Hepatocyte (in vitro differentiated cells): Measurements from ENCODE around the gene TEX22. TPM values are rescaled to one million over a fixed set of nuclear protein-coding genes. Genes with fewer than 3 reads are reported as not detected.

Experiments used
- DNase-seq: peaks from one replicate; pipeline ENCODE4 v3.0.0-alpha.2; 2016; ENCODE audit warnings: low spot score
- H2AFZ ChIP-seq: fragments of 200-600 bp; sonication (generic); 2 replicates; pipeline ENCODE4 v1.6.0; 2016; ENCODE audit warnings: antibody characterized with exemption, mild to moderate bottlenecking
- H3K27ac ChIP-seq: fragments of 200-600 bp; sonication (generic); 2 replicates; pipeline ENCODE4 v1.5.1; 2016; ENCODE audit warnings: mild to moderate bottlenecking
- H3K27me3 ChIP-seq: fragments of 200-600 bp; sonication (generic); 2 replicates; pipeline ENCODE4 v1.6.1; 2016
- H3K36me3 ChIP-seq: fragments of 200-600 bp; sonication (generic); replicated peaks from 2 replicates; pipeline ENCODE4 v1.5.1; 2016; ENCODE audit warnings: low read depth; ENCODE audit not compliant: insufficient read depth
- H3K4me1 ChIP-seq: fragments of 200-600 bp; sonication (generic); 2 replicates; pipeline ENCODE4 v1.5.1; 2016; ENCODE audit warnings: mild to moderate bottlenecking, moderate library complexity; ENCODE audit not compliant: insufficient read depth
- H3K4me2 ChIP-seq: fragments of 200-600 bp; sonication (generic); 2 replicates; pipeline ENCODE4 v1.6.0; 2016
- H3K4me3 ChIP-seq: fragments of 200-600 bp; sonication (generic); 2 replicates; pipeline ENCODE4 v1.5.1; 2016; ENCODE audit warnings: mild to moderate bottlenecking
- H3K79me2 ChIP-seq: fragments of 200-600 bp; sonication (generic); 2 replicates; pipeline ENCODE4 v1.6.0; 2017; ENCODE audit warnings: mild to moderate bottlenecking
- H3K9me2 ChIP-seq: fragments of 200-600 bp; sonication (generic); replicated peaks from 2 replicates; pipeline ENCODE4 v1.6.0; 2017; ENCODE audit warnings: mild to moderate bottlenecking; ENCODE audit not compliant: insufficient read depth
- H3K9me3 ChIP-seq: fragments of 200-600 bp; sonication (generic); 2 replicates; pipeline ENCODE4 v1.5.1; 2016; ENCODE audit warnings: low read depth, mild to moderate bottlenecking
- H4K20me1 ChIP-seq: fragments of 200-600 bp; sonication (generic); 2 replicates; pipeline ENCODE4 v1.6.0; 2016; ENCODE audit warnings: mild to moderate bottlenecking; ENCODE audit not compliant: insufficient read depth, poor library complexity, severe bottlenecking
- CTCF ChIP-seq: fragments of 200-600 bp; sonication (generic); IDR thresholded peaks from 2 replicates; pipeline ENCODE4 v1.5.1; 2016; ENCODE audit warnings: antibody characterized with exemption, mild to moderate bottlenecking; ENCODE audit not compliant: poor library complexity
- EZH2 ChIP-seq: fragments of 200-600 bp; sonication (generic); IDR thresholded peaks from 2 replicates; pipeline ENCODE4 v1.6.1; 2016; ENCODE audit warnings: antibody characterized with exemption, mild to moderate bottlenecking, borderline replicate concordance
- EZH2phosphoT487 ChIP-seq: fragments of 200-600 bp; sonication (generic); IDR thresholded peaks from one replicate; pipeline ENCODE4 v1.6.1; 2018; ENCODE audit warnings: antibody characterized with exemption, mild to moderate bottlenecking, low read depth, moderate library complexity; ENCODE audit not compliant: unreplicated experiment, severe bottlenecking
- WGBS: methylation state at CpG from one replicate; pipeline ENCODE4 v1.1.6; 2016; ENCODE audit warnings: low lambda C conversion rate; ENCODE audit errors: missing lambda C conversion rate; 5-methylcytosine and 5-hydroxymethylcytosine counted together
- polyA plus RNA-seq: library from polyadenylated mRNA; unstranded; fragments of >200 nt; fragmentation: Nextera tagmentation; extraction: Ambion mirVana; gene quantifications from 2 replicates; pipeline ENCODE4 v1.2.1, GENCODE V29; 2016
- total RNA-seq: library from RNA; depleted of rRNA; stranded (reverse); fragments of >200 nt; gene quantifications from 2 replicates; pipeline ENCODE4 v1.2.3, GENCODE V29; 2014

Gene TEX22
- total and polyA plus RNA-seq, 2 experiments from 2014 or later = 0.76 TPM; not detected in 1

- Histone ChIP-seq H3K79me2 (no peaks in the 10 kb centered on the region), H3K4me1 (no peaks in the 10 kb centered on the region), H3K9me2 (no peaks in the 10 kb centered on the region), H2AFZ (no peak overlapping the region), H3K4me3 (no peak overlapping the region), H3K9me3 (no peaks in the 10 kb centered on the region), H3K4me2 (no peak overlapping the region), H4K20me1 (no peaks in the 10 kb centered on the region), H3K27ac (no peak overlapping the region), H3K36me3 (no peaks in the 10 kb centered on the region), H3K27me3 (no peaks in the 10 kb centered on the region)
- no peak for DNase-seq
- TF ChIP-seq EZH2 (no peak), CTCF (no peak), EZH2phosphoT487 (no peak)
- 76% methylated on average over 4 of the region's 4 CpGs for WGBS
Measured at GRCh38 chr14:105375635-105376057, 22.7 kb upstream of the TEX22 start.

GRCh38 chr14:105376521-105377440 lies 21.6 kb upstream of the TEX22 start:
- Histone ChIP-seq H3K9me2 (no peaks in the 10 kb centered on the region), H3K27me3 (no peaks in the 10 kb centered on the region), H2AFZ (no peak overlapping the region), H4K20me1 (no peaks in the 10 kb centered on the region), H3K4me3 (no peak overlapping the region), H3K79me2 (no peaks in the 10 kb centered on the region), H3K9me3 (no peaks in the 10 kb centered on the region), H3K4me1 (no peaks in the 10 kb centered on the region), H3K27ac (no peak overlapping the region), H3K4me2 (no peak overlapping the region), H3K36me3 (no peaks in the 10 kb centered on the region)
- no peak for DNase-seq
- TF ChIP-seq EZH2 (no peak), CTCF (no peak), EZH2phosphoT487 (no peak)
- WGBS = 93% methylated on average over 34 of the region's 34 CpGs

- Histone ChIP-seq H3K36me3 (no peaks in the 10 kb centered on the region), H3K4me1 (no peaks in the 10 kb centered on the region), H3K4me2 (no peak overlapping the region), H3K4me3 (no peak overlapping the region), H3K9me3 (no peaks in the 10 kb centered on the region), H3K27me3 (no peaks in the 10 kb centered on the region), H2AFZ (no peak overlapping the region), H4K20me1 (no peaks in the 10 kb centered on the region), H3K79me2 (no peaks in the 10 kb centered on the region), H3K27ac (no peak overlapping the region), H3K9me2 (no peaks in the 10 kb centered on the region)
- 88% methylated on average over 23 of the region's 23 CpGs for WGBS
- no peak for DNase-seq
- TF ChIP-seq CTCF (no peak), EZH2phosphoT487 (no peak), EZH2 (no peak)
Measured at GRCh38 chr14:105377555-105378182, 20.7 kb upstream of the TEX22 start.
